ENCODE results near the gene YIPF1. TPM values are rescaled to one million over a fixed set of nuclear protein-coding genes. Genes with fewer than 3 reads are reported as not detected.

Gene YIPF1
- total RNA-seq, 3 donors from 2014 or later (not counting 1 experiment from before 2014, with no cell fraction given), result 13.2 to 20.8 (median 18.0) TPM

DNA sequence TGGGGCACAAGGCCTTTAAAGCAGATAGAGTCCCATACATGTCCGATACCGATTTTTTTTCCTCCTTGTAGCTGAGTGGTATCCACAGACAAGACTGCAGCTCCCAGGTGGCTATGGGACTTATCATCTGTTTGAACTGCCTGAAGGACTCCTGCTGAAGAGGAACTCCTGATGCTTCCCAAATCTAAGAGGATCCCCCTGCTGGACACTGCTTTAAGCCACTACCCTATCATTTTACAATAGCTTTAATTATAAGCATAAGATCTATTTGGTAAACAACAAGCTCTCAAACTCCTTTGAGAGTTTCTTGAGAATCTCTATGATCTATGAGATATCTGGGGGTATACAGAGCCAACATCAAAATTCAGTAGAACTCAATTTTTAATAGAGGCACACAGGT, 63.2 kb downstream of the YIPF1 start:
- no peak overlapping the region for H3K27ac ChIP-seq (ENCODE audit: low read length)
- no peak overlapping the region for H3K27ac Mint-ChIP-seq
- no peak overlapping the region for H3K4me3 ChIP-seq (ENCODE audit: low read length)
- H3K4me3 Mint-ChIP-seq, result no peak overlapping the region
- no peaks in the 10 kb centered on the region for H3K36me3 Mint-ChIP-seq
- no peaks in the 10 kb centered on the region for H3K9me3 ChIP-seq (ENCODE audit: control insufficient read depth, insufficient read depth, low read length)
- no peak for DNase-seq
- no peaks in the 10 kb centered on the region for H3K4me1 Mint-ChIP-seq
- intact Hi-C loops (cut with micrococcal nuclease), result no loop called here
- 98% methylated on average over 2 of the region's 2 CpGs for WGBS (ENCODE audit: insufficient coverage)
- peaks cover 35% of the 10 kb centered on the region for H3K36me3 ChIP-seq (ENCODE audit: control insufficient read depth, insufficient read depth, low read length)
- no peaks in the 10 kb centered on the region for H3K4me1 ChIP-seq (ENCODE audit: control insufficient read depth, insufficient read depth, low read length)
- TF ChIP-seq, protein P1, sequence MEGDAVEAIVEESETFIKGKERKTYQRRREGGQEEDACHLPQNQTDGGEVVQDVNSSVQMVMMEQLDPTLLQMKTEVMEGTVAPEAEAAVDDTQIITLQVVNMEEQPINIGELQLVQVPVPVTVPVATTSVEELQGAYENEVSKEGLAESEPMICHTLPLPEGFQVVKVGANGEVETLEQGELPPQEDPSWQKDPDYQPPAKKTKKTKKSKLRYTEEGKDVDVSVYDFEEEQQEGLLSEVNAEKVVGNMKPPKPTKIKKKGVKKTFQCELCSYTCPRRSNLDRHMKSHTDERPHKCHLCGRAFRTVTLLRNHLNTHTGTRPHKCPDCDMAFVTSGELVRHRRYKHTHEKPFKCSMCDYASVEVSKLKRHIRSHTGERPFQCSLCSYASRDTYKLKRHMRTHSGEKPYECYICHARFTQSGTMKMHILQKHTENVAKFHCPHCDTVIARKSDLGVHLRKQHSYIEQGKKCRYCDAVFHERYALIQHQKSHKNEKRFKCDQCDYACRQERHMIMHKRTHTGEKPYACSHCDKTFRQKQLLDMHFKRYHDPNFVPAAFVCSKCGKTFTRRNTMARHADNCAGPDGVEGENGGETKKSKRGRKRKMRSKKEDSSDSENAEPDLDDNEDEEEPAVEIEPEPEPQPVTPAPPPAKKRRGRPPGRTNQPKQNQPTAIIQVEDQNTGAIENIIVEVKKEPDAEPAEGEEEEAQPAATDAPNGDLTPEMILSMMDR (IDR thresholded peaks at IDR 0.05), result no peak
- no peaks in the 10 kb centered on the region for H3K27me3 Mint-ChIP-seq (ENCODE audit: low read depth in 2 of 2)
- no peaks in the 10 kb centered on the region for H3K9me3 Mint-ChIP-seq
- H3K27me3 ChIP-seq (ENCODE audit: control insufficient read depth, insufficient read depth, low read length), result no peaks in the 10 kb centered on the region
- no peak for ATAC-seq

- Mint-ChIP-seq H3K27ac (no peak overlapping the region), H3K36me3 (no peaks in the 10 kb centered on the region), H3K4me3 (no peak overlapping the region), H3K4me1 (no peaks in the 10 kb centered on the region), H3K27me3 (ENCODE audit: low read depth in 2 of 2) (no peaks in the 10 kb centered on the region), H3K9me3 (no peaks in the 10 kb centered on the region)
- no peaks in the 10 kb centered on the region for H3K9me3 ChIP-seq (ENCODE audit: control insufficient read depth, insufficient read depth, low read length)
- H3K36me3 ChIP-seq (ENCODE audit: control insufficient read depth, insufficient read depth, low read length), result peaks cover 35% of the 10 kb centered on the region
- 96% methylated on average over 6 of the region's 6 CpGs for WGBS (ENCODE audit: insufficient coverage)
- DNase-seq (no peak), ATAC-seq (no peak)
- no peaks in the 10 kb centered on the region for H3K27me3 ChIP-seq (ENCODE audit: control insufficient read depth, insufficient read depth, low read length)
- H3K27ac ChIP-seq (ENCODE audit: low read length), result no peak overlapping the region
- intact Hi-C loops (cut with micrococcal nuclease), result no loop called here
- no peaks in the 10 kb centered on the region for H3K4me1 ChIP-seq (ENCODE audit: control insufficient read depth, insufficient read depth, low read length)
- TF ChIP-seq, protein P1 (IDR thresholded peaks at IDR 0.05), result no peak
- H3K4me3 ChIP-seq (ENCODE audit: low read length), result no peak overlapping the region
These were observed 64.3 kb downstream of the YIPF1 start for GRCh38 chr1:53825306-53825705.

GRCh38 chr1:53822931-53823330, 66.7 kb downstream of the YIPF1 start:
- no peaks in the 10 kb centered on the region for H3K4me1 ChIP-seq (ENCODE audit: control insufficient read depth, insufficient read depth, low read length)
- H3K27me3 Mint-ChIP-seq (ENCODE audit: low read depth in 2 of 2), result no peaks in the 10 kb centered on the region
- peaks cover 38% of the 10 kb centered on the region for H3K36me3 ChIP-seq (ENCODE audit: control insufficient read depth, insufficient read depth, low read length)
- H3K27ac ChIP-seq (ENCODE audit: low read length), result no peak overlapping the region
- DNase-seq, result no peak
- H3K4me1 Mint-ChIP-seq, result peaks cover 5 to 7% of the 10 kb centered on the region in 2 donors
- H3K27me3 ChIP-seq (ENCODE audit: control insufficient read depth, insufficient read depth, low read length), result no peaks in the 10 kb centered on the region
- TF ChIP-seq, protein P1 (IDR thresholded peaks at IDR 0.05), result no peak
- intact Hi-C loops (cut with micrococcal nuclease), result no loop called here
- H3K27ac Mint-ChIP-seq, result no peak overlapping the region
- no peak for ATAC-seq
- no peaks in the 10 kb centered on the region for H3K36me3 Mint-ChIP-seq
- no peak overlapping the region for H3K4me3 ChIP-seq (ENCODE audit: low read length)
- no peaks in the 10 kb centered on the region for H3K9me3 Mint-ChIP-seq
- no peak overlapping the region for H3K4me3 Mint-ChIP-seq
- H3K9me3 ChIP-seq (ENCODE audit: control insufficient read depth, insufficient read depth, low read length), result no peaks in the 10 kb centered on the region
- WGBS (ENCODE audit: insufficient coverage), result 95% methylated on average over 3 of the region's 3 CpGs

GRCh38 chr1:53821380-53821779, 68.2 kb downstream of the YIPF1 start:
- Mint-ChIP-seq H3K27me3 (ENCODE audit: low read depth in 2 of 2) (no peaks in the 10 kb centered on the region), H3K4me3 (no peak overlapping the region), H3K27ac (no peak overlapping the region), H3K4me1 (peaks cover 5 to 7% of the 10 kb centered on the region in 2 donors), H3K36me3 (peaks cover 12% of the 10 kb centered on the region), H3K9me3 (no peaks in the 10 kb centered on the region)
- no peak for ATAC-seq
- TF ChIP-seq, protein P1 (IDR thresholded peaks at IDR 0.05), result no peak
- WGBS (ENCODE audit: insufficient coverage), result 96% methylated on average over 5 of the region's 5 CpGs
- Histone ChIP-seq H3K4me1 (ENCODE audit: control insufficient read depth, insufficient read depth, low read length) (no peaks in the 10 kb centered on the region), H3K4me3 (ENCODE audit: low read length) (no peak overlapping the region), H3K36me3 (ENCODE audit: control insufficient read depth, insufficient read depth, low read length) (peaks cover 34% of the 10 kb centered on the region), H3K27me3 (ENCODE audit: control insufficient read depth, insufficient read depth, low read length) (no peaks in the 10 kb centered on the region), H3K27ac (ENCODE audit: low read length) (no peak overlapping the region), H3K9me3 (ENCODE audit: control insufficient read depth, insufficient read depth, low read length) (no peaks in the 10 kb centered on the region)
- DNase-seq, result no peak
- intact Hi-C loops (cut with micrococcal nuclease), result no loop called here
